Measurements from ENCODE around the gene STK38L. TPM values are rescaled to one million over a fixed set of nuclear protein-coding genes. Genes with fewer than 3 reads are reported as not detected.

STK38L gene
- total and polyA plus RNA-seq, 5 donors from 2014 or later = 10.6 to 21.7 (median 14.4) TPM

DNA sequence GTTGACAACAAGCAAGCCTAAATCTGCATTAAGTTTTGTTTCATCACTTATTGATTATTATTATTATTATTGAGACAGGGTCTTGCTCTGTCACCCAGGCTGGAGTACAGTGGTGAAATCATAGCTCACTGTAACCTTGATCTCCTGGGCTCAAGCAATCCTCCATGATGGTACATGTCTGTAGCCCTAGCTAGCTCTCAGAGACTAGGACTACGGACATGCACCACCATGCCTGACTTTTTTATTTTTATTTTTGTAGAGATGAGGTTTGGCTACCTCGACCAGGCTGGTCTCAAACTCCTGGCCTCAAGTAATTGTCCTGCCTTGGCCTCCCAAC lies 35.7 kb upstream of the STK38L start:
- H3K27me3 Mint-ChIP-seq = no peaks in the 10 kb centered on the region
- H3K27ac Mint-ChIP-seq = no peak overlapping the region
- no peak overlapping the region for H3K27ac ChIP-seq (ENCODE audit: insufficient read depth, low read length, poor library complexity, severe bottlenecking)

DNA sequence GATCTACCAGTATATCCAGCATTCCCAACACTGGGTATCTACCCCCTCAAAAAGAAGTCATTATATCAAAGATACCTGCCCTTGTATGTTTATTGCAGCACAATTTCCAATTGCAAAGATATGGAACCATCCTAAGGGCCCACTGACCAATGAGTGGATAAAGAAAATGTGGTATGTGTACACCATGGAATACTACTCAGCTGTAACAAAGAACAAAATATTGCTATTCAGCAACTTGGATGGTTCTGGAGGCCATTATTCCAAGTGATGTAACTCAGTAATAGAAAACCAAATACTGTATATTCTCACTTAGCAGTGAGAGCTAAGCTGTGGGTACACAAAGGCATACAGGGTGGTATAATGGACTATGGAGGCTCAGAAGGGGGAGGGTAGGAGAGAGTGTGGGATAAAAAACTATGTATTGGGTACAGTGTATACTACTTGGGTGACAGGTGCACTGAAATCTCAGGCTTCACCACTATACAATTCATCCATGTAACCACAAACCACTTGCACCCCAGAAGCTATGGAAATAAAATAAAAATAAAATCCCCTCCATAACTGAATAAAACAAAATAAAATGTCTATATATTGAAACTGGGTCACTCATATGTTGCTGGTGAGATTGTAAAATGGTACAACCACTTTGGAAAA lies 34.7 kb upstream of the STK38L start:
- Histone ChIP-seq H3K27me3 (ENCODE audit: control insufficient read depth, insufficient read depth, low read length) (no peaks in the 10 kb centered on the region), H3K4me1 (ENCODE audit: control insufficient read depth, insufficient read depth, low read length, poor library complexity, severe bottlenecking) (peaks cover 5% of the 10 kb centered on the region), H3K9me3 (ENCODE audit: control insufficient read depth in 2 of 2, low read length in 2 of 2) (no peaks in the 10 kb centered on the region), H3K4me3 (ENCODE audit: low read depth, low read length) (no peak overlapping the region), H3K36me3 (ENCODE audit: control insufficient read depth, insufficient read depth, low read length) (no peaks in the 10 kb centered on the region), H3K27ac (ENCODE audit: insufficient read depth, low read length, poor library complexity, severe bottlenecking) (no peak overlapping the region)
- H3K9me3 Mint-ChIP-seq = peaks cover 0 to 8% (median 2%) of the 10 kb centered on the region in 7 donors
- no peaks in the 10 kb centered on the region for H3K27me3 Mint-ChIP-seq
- peaks cover 0 to 24% (median 5%) of the 10 kb centered on the region in 4 donors for H3K4me1 Mint-ChIP-seq
- no peak overlapping the region for H3K4me3 Mint-ChIP-seq
- DNase-seq (no peak), ATAC-seq (ENCODE audit: low read depth in 2 of 2) (no peak)
- H3K27ac Mint-ChIP-seq = no peak overlapping the region
- no peaks in the 10 kb centered on the region for H3K36me3 Mint-ChIP-seq

More for the DNA sequence above, 35.7 kb upstream of the STK38L start:
- H3K4me1 Mint-ChIP-seq = peaks cover 0 to 24% (median 5%) of the 10 kb centered on the region in 4 donors
- H3K4me3 ChIP-seq (ENCODE audit: low read depth, low read length) = no peak overlapping the region
- peaks cover 5% of the 10 kb centered on the region for H3K4me1 ChIP-seq (ENCODE audit: control insufficient read depth, insufficient read depth, low read length, poor library complexity, severe bottlenecking)
- no peak for DNase-seq
- H3K36me3 ChIP-seq (ENCODE audit: control insufficient read depth, insufficient read depth, low read length) = no peaks in the 10 kb centered on the region
- H3K4me3 Mint-ChIP-seq = no peak overlapping the region
- H3K27me3 ChIP-seq (ENCODE audit: control insufficient read depth, insufficient read depth, low read length) = no peaks in the 10 kb centered on the region
- no peaks in the 10 kb centered on the region for H3K36me3 Mint-ChIP-seq
- peaks cover 0 to 8% (median 2%) of the 10 kb centered on the region in 7 donors for H3K9me3 Mint-ChIP-seq
- no peak for ATAC-seq (ENCODE audit: low read depth in 2 of 2)
- no peaks in the 10 kb centered on the region for H3K9me3 ChIP-seq (ENCODE audit: control insufficient read depth in 2 of 2, low read length in 2 of 2)

DNA sequence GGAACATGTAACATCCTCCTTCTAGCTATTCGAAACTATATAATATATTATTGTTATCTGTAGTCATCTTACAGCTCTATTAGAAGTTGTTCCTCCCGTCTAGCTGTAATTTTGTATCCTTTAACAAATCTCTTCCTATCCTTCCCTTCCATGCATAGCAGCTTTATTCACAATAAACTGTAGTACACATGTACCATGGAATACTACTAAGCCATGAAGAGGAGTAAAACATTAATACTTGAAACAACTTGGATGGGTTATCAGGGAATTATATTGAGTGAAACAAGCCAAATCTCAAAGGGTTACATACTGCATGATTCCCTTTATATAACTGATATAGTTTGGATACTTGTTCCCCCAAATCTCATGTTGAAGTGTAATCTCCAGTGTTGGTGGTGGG lies 33.9 kb upstream of the STK38L start:
- no peak for ATAC-seq (ENCODE audit: low read depth in 2 of 2)
- H3K27ac Mint-ChIP-seq = no peak overlapping the region
- Histone ChIP-seq H3K36me3 (ENCODE audit: control insufficient read depth, insufficient read depth, low read length) (no peaks in the 10 kb centered on the region), H3K4me3 (ENCODE audit: low read depth, low read length) (no peak overlapping the region), H3K27ac (ENCODE audit: insufficient read depth, low read length, poor library complexity, severe bottlenecking) (no peak overlapping the region), H3K27me3 (ENCODE audit: control insufficient read depth, insufficient read depth, low read length) (no peaks in the 10 kb centered on the region), H3K4me1 (ENCODE audit: control insufficient read depth, insufficient read depth, low read length, poor library complexity, severe bottlenecking) (peaks cover 5% of the 10 kb centered on the region), H3K9me3 (ENCODE audit: control insufficient read depth in 2 of 2, low read length in 2 of 2) (no peaks in the 10 kb centered on the region)
- DNase-seq = no peak
- H3K36me3 Mint-ChIP-seq = no peaks in the 10 kb centered on the region
- H3K27me3 Mint-ChIP-seq = no peaks in the 10 kb centered on the region
- peaks cover 0 to 8% (median 2%) of the 10 kb centered on the region in 7 donors for H3K9me3 Mint-ChIP-seq
- peaks cover 0 to 24% (median 5%) of the 10 kb centered on the region in 4 donors for H3K4me1 Mint-ChIP-seq
- H3K4me3 Mint-ChIP-seq = no peak overlapping the region

DNA sequence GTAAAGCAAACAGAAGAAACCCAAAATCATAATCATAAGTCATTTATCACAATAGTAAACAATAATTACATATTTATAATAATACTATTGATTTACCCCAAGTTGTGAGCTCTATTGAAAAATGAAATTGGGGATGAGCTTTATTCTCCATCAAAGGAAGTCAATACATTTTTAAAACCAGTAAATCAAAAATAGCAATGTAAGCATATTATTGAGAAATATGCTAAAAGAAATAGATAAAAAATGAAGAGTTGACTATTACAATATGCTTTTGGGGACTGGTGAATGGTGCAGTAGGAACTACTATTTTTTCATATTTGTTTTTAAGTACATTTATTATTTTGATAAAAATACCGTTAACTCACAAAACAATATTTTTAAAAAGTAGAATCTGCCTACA lies 31.2 kb upstream of the STK38L start:
- no peaks in the 10 kb centered on the region for H3K27me3 ChIP-seq (ENCODE audit: control insufficient read depth, insufficient read depth, low read length)
- Mint-ChIP-seq H3K27ac (no peak overlapping the region), H3K36me3 (no peaks in the 10 kb centered on the region), H3K27me3 (no peaks in the 10 kb centered on the region), H3K4me3 (no peak overlapping the region), H3K4me1 (peaks cover 0 to 15% (median under 1%) of the 10 kb centered on the region in 4 donors), H3K9me3 (peaks cover 0 to 8% (median 2%) of the 10 kb centered on the region in 7 donors)
- no peak overlapping the region for H3K27ac ChIP-seq (ENCODE audit: insufficient read depth, low read length, poor library complexity, severe bottlenecking)
- no peak overlapping the region for H3K4me3 ChIP-seq (ENCODE audit: low read depth, low read length)
- H3K9me3 ChIP-seq (ENCODE audit: control insufficient read depth in 2 of 2, low read length in 2 of 2) = no peaks in the 10 kb centered on the region
- ATAC-seq (ENCODE audit: low read depth in 2 of 2) (no peak), DNase-seq (no peak)
- H3K4me1 ChIP-seq (ENCODE audit: control insufficient read depth, insufficient read depth, low read length, poor library complexity, severe bottlenecking) = peaks cover 1% of the 10 kb centered on the region
- no peaks in the 10 kb centered on the region for H3K36me3 ChIP-seq (ENCODE audit: control insufficient read depth, insufficient read depth, low read length)

DNA sequence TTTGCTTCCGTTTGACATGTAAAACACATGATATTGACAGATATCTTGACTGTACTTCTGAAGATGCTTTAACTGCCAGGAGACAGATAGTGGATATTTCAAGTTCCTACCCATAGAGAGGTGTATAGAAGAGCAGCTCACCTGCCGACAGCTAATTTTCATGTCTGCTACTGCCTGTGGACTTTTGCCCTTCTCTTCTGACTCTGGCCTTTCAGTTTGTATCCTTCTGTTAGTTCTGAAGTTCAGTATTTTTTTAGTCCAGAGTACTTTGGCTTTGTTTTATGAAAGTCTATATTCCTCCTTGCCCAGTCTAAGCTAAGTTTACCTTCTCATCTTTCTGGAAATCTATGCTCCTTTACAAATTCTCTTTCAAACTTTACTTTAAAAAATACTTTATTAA lies 30.8 kb upstream of the STK38L start:
- no peak for ATAC-seq (ENCODE audit: low read depth in 2 of 2)
- Histone ChIP-seq H3K27me3 (ENCODE audit: control insufficient read depth, insufficient read depth, low read length) (no peaks in the 10 kb centered on the region), H3K4me3 (ENCODE audit: low read depth, low read length) (no peak overlapping the region), H3K36me3 (ENCODE audit: control insufficient read depth, insufficient read depth, low read length) (no peaks in the 10 kb centered on the region), H3K4me1 (ENCODE audit: control insufficient read depth, insufficient read depth, low read length, poor library complexity, severe bottlenecking) (no peaks in the 10 kb centered on the region), H3K27ac (ENCODE audit: insufficient read depth, low read length, poor library complexity, severe bottlenecking) (no peak overlapping the region), H3K9me3 (ENCODE audit: control insufficient read depth in 2 of 2, low read length in 2 of 2) (no peaks in the 10 kb centered on the region)
- Mint-ChIP-seq H3K27me3 (no peaks in the 10 kb centered on the region), H3K4me1 (peaks cover 0 to 11% (median 0%) of the 10 kb centered on the region in 4 donors), H3K4me3 (no peak overlapping the region), H3K27ac (no peak overlapping the region), H3K36me3 (no peaks in the 10 kb centered on the region), H3K9me3 (peaks cover 0 to 8% (median 2%) of the 10 kb centered on the region in 7 donors)
- DNase-seq = no peak

DNA sequence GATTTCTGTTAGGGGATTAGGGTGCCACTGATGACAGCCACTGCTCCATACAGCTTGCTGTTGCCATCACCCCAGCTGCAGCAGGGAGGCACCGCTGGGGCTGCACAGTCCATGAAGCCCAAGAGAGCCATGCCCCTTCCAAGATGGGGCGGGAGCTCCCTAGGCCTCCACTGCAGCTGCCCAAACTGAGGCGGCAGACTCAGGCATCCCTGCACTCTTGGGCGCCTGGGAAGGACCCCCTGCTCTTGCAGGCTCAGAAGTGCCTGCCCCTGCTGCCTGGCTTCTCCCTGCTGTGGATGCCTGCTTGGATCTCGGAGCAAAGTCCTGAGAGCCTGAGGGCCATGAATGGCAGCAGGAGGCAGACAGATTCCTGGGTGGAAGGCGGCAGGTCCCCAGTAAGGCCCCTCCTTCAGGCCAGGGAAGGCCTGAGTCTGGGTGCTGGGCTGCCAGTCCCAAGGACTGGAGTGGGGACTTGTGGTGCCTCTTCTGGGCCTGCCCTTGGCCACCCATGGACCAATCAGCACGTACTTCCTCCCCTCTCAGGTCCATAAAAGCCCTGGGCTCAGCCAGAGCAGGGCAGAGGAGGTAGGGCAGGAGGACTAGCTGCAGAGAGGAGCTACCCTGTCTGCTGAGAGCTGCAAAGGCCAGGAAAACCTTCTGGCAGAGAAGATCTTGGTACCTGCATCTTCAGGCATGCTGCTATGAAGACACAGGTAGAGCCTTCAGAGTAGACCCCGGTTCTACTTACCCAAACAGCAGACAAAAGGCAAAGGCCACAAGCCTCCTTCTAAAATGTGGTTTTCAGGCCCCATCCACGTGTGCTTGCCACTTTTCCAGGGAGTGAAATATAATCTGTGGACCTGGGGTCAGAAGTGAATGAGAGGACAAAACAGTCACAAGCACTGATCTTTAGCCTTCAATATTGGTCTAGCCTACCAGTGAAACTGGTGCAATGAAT lies 30.0 kb upstream of the STK38L start:
- no peaks in the 10 kb centered on the region for H3K4me1 ChIP-seq (ENCODE audit: control insufficient read depth, insufficient read depth, low read length, poor library complexity, severe bottlenecking)
- Mint-ChIP-seq H3K9me3 (peaks cover 0 to 8% (median 2%) of the 10 kb centered on the region in 7 donors), H3K36me3 (no peaks in the 10 kb centered on the region), H3K4me1 (peaks cover 0 to 3% (median 0%) of the 10 kb centered on the region in 4 donors), H3K4me3 (no peak overlapping the region), H3K27me3 (no peaks in the 10 kb centered on the region), H3K27ac (no peak overlapping the region)
- no peaks in the 10 kb centered on the region for H3K27me3 ChIP-seq (ENCODE audit: control insufficient read depth, insufficient read depth, low read length)
- no peaks in the 10 kb centered on the region for H3K9me3 ChIP-seq (ENCODE audit: control insufficient read depth in 2 of 2, low read length in 2 of 2)
- H3K36me3 ChIP-seq (ENCODE audit: control insufficient read depth, insufficient read depth, low read length) = no peaks in the 10 kb centered on the region
- ATAC-seq (ENCODE audit: low read depth in 2 of 2) = no peak
- H3K4me3 ChIP-seq (ENCODE audit: low read depth, low read length) = no peak overlapping the region
- H3K27ac ChIP-seq (ENCODE audit: insufficient read depth, low read length, poor library complexity, severe bottlenecking) = no peak overlapping the region
- DNase-seq = no peak

DNA sequence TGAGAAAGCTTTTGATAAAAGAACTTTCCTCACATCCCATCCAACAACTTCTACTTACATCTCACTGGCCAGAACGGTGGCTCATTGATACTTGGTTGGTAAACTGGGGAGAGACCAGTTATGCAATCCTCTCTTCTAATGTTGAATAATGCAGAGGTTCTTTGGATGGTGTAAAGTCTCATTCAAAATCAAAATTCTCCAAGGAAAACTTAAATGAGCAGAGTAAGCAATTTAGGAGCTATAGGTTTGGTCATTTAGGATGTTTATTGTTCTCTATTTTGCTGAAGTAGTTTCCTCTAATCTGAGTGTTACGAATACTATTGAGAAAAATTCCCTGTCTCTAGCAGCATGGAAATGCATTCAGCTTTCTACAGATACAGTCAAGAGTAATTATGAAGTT lies 26.5 kb upstream of the STK38L start:
- ATAC-seq (ENCODE audit: low read depth in 2 of 2) (no peak), DNase-seq (no peak)
- H3K4me1 Mint-ChIP-seq = peaks cover 0 to 6% (median 2%) of the 10 kb centered on the region in 4 donors
- Histone ChIP-seq H3K27me3 (ENCODE audit: control insufficient read depth, insufficient read depth, low read length) (no peaks in the 10 kb centered on the region), H3K27ac (ENCODE audit: insufficient read depth, low read length, poor library complexity, severe bottlenecking) (no peak overlapping the region), H3K4me1 (ENCODE audit: control insufficient read depth, insufficient read depth, low read length, poor library complexity, severe bottlenecking) (no peaks in the 10 kb centered on the region), H3K4me3 (ENCODE audit: low read depth, low read length) (no peak overlapping the region), H3K36me3 (ENCODE audit: control insufficient read depth, insufficient read depth, low read length) (no peaks in the 10 kb centered on the region), H3K9me3 (ENCODE audit: control insufficient read depth in 2 of 2, low read length in 2 of 2) (no peaks in the 10 kb centered on the region)
- H3K4me3 Mint-ChIP-seq = no peak overlapping the region
- no peak overlapping the region for H3K27ac Mint-ChIP-seq
- peaks cover 0 to 2% (median 0%) of the 10 kb centered on the region in 7 donors for H3K9me3 Mint-ChIP-seq
- H3K36me3 Mint-ChIP-seq = no peaks in the 10 kb centered on the region
- no peaks in the 10 kb centered on the region for H3K27me3 Mint-ChIP-seq
